ENCODE data around the gene RNU7-1.

The RNU7-1 gene

GRCh38 chr12:6921996-6922946 lies 21.3 kb upstream of the RNU7-1 start:
- Histone ChIP-seq H3K27ac (no peak overlapping the region), H3K9me3 (no peaks in the 10 kb centered on the region), H3K4me1 (ENCODE audit: control insufficient read depth in 1 of 2, insufficient read depth in 1 of 2, low read depth in 1 of 2, low read length in 1 of 2) (peaks cover 16 to 22% of the 10 kb centered on the region in 2 experiments), H3K4me3 (ENCODE audit: low read depth in 1 of 2, low read length in 1 of 2) (no peak overlapping the region), H3K27me3 (peaks cover 83% of the 10 kb centered on the region), H3K36me3 (no peaks in the 10 kb centered on the region)
- TF ChIP-seq CTCF (IDR thresholded peaks at IDR 0.05): no peak

GRCh38 chr12:6923003-6923732 lies 20.4 kb upstream of the RNU7-1 start:
- no peak overlapping the region for H3K27ac ChIP-seq
- no peaks in the 10 kb centered on the region for H3K36me3 ChIP-seq
- H3K27me3 ChIP-seq: peaks cover 82% of the 10 kb centered on the region
- H3K4me1 ChIP-seq (ENCODE audit: control insufficient read depth in 1 of 2, insufficient read depth in 1 of 2, low read depth in 1 of 2, low read length in 1 of 2): peaks cover 21 to 27% of the 10 kb centered on the region in 2 experiments
- H3K9me3 ChIP-seq: no peaks in the 10 kb centered on the region
- TF ChIP-seq CTCF (IDR thresholded peaks at IDR 0.05): no peak
- no peak overlapping the region for H3K4me3 ChIP-seq (ENCODE audit: low read depth in 1 of 2, low read length in 1 of 2)

- TF ChIP-seq CTCF (IDR thresholded peaks at IDR 0.05): no peak
Measured at GRCh38 chr12:6923851-6924250, 19.8 kb upstream of the RNU7-1 start.

GRCh38 chr12:6925239-6925539 lies 18.4 kb upstream of the RNU7-1 start:
- Histone ChIP-seq H3K36me3 (no peaks in the 10 kb centered on the region), H3K27me3 (peaks cover 90% of the 10 kb centered on the region), H3K4me3 (ENCODE audit: low read depth in 1 of 2, low read length in 1 of 2) (no peak overlapping the region), H3K4me1 (ENCODE audit: control insufficient read depth in 1 of 2, insufficient read depth in 1 of 2, low read depth in 1 of 2, low read length in 1 of 2) (peaks cover 21 to 35% of the 10 kb centered on the region in 2 experiments), H3K9me3 (no peaks in the 10 kb centered on the region), H3K27ac (no peak overlapping the region)
- TF ChIP-seq CTCF (IDR thresholded peaks at IDR 0.05): no peak

More at GRCh38 chr12:6923851-6924250, 19.8 kb upstream of the RNU7-1 start:
- peaks cover 89% of the 10 kb centered on the region for H3K27me3 ChIP-seq
- H3K27ac ChIP-seq: no peak overlapping the region
- H3K4me3 ChIP-seq (ENCODE audit: low read depth in 1 of 2, low read length in 1 of 2): no peak overlapping the region
- peaks cover 21 to 34% of the 10 kb centered on the region in 2 experiments for H3K4me1 ChIP-seq (ENCODE audit: control insufficient read depth in 1 of 2, insufficient read depth in 1 of 2, low read depth in 1 of 2, low read length in 1 of 2)
- no peaks in the 10 kb centered on the region for H3K9me3 ChIP-seq
- no peaks in the 10 kb centered on the region for H3K36me3 ChIP-seq

- H3K27ac ChIP-seq: no peak overlapping the region
- H3K9me3 ChIP-seq: no peaks in the 10 kb centered on the region
- TF ChIP-seq CTCF (IDR thresholded peaks at IDR 0.05): no peak
- H3K4me3 ChIP-seq (ENCODE audit: low read depth in 1 of 2, low read length in 1 of 2): no peak overlapping the region
- no peaks in the 10 kb centered on the region for H3K36me3 ChIP-seq
- H3K27me3 ChIP-seq: peaks cover 90% of the 10 kb centered on the region
- peaks cover 21 to 35% of the 10 kb centered on the region in 2 experiments for H3K4me1 ChIP-seq (ENCODE audit: control insufficient read depth in 1 of 2, insufficient read depth in 1 of 2, low read depth in 1 of 2, low read length in 1 of 2)
Measured at GRCh38 chr12:6925540-6926279, 17.9 kb upstream of the RNU7-1 start.
